NCI-H526 treated with DMSO at 0.1 percent for 48 hours (cell line): ENCODE data around the gene INTU.

Source experiments
- DNase-seq: peaks from one replicate; lab custom pipeline; 2025; lab: John Stamatoyannopoulos, UW

The INTU gene

GRCh38 chr4:127748957-127749356 lies 116.2 kb downstream of the INTU start:
- no peak for DNase-seq

GRCh38 chr4:127756906-127757305 lies 124.1 kb downstream of the INTU start:
- DNase-seq, result no peak

- no peak for DNase-seq
Measured at GRCh38 chr4:127759228-127759820, 126.6 kb downstream of the INTU start.

- no peak for DNase-seq
Measured at GRCh38 chr4:127759893-127760292, 127.1 kb downstream of the INTU start.

GRCh38 chr4:127771535-127772275 lies 138.9 kb downstream of the INTU start:
- DNase-seq, result no peak

GRCh38 chr4:127772769-127773671 lies 140.3 kb downstream of the INTU start:
- no peak for DNase-seq

GRCh38 chr4:127775843-127776242 lies 143.1 kb downstream of the INTU start:
- DNase-seq, result peak; percentile 79
